HG02981 (cell line): Measurements from ENCODE around the gene RASA2.
"Not testable (repeated sequence)": the region's sequence is repeated elsewhere in the genome, so short reads cannot be mapped to it uniquely, and the experiment has no call there.

Experiments used
- ATAC-seq: cut with Tn5 transposase; IDR thresholded peaks from one replicate; pipeline ENCODE4 v1.9.1; 2021; ENCODE audit warnings: mild to moderate bottlenecking, moderate library complexity; ENCODE audit not compliant: unreplicated experiment

RASA2 gene

GRCh38 chr3:141457624-141458236 is 29.1 kb upstream of the RASA2 start:
- no peak for ATAC-seq

DNA sequence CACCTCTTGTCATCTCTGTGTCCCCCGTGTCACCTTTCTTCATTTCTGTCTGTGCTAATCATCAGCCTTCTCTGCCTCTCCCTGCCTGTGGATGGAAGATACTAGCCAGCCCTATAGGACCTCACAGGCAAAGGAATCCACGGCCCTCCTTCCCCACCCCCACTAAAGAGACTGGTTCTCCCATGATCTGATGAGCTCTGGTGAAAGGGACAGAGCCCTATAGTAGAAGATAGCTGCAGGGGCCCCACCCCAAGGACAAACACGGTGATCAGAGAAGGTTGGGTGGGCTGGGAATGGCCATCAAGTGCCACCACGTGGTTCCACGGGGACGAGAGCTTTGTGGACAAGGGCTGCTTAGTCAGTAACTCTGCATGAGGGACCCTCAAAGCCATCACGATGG is 27.8 kb upstream of the RASA2 start:
- no peak for ATAC-seq

DNA sequence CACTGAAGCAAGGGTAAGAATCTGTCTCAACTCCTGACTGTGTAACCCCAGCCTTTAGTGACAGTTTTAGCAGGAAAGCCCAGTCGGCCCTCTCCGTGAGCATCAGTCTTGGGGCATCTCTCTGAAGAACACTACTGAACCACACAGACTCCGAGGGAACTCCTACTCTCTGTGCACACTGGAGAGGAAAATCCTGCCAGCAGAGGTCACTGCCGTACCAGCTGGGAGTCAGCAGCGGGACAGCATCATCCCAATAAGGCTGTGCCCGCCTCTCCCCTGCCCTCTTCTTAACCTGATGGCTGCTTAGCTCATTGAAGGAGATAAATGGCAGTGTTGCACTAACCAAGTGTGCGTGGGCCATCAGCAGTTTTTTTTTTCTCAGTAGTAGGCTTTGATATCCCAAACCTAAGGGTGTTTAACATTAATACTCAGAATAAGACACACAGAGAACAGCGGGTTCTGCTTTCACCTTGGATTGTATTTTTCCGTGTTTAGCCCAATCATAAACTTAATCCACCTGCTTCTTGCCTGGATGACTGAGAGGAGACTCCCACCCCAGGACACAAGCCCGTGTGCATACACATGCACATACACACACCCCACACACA is 26.6 kb upstream of the RASA2 start:
- ATAC-seq, result peak; percentile 93

GRCh38 chr3:141462176-141462859 is 24.5 kb upstream of the RASA2 start:
- ATAC-seq, result no peak

DNA sequence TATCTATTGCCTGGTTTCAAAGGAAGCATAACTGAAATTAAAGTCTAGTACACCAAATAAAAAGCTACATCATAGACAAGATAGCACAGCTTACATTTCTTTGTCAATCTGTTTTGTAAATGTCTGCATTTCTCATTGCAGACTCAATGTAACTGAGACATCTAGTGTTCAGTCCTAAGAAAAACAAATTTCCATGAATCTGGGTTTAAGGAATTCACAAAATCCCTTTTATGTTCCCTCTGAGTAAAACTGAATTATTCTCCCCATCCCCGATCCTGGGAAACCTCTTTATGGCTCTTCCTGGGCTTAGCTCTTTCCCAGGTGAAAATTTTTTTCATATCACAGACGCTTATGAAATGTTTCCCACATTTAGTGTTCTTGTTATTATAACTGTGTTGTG is 21.6 kb upstream of the RASA2 start:
- no peak for ATAC-seq

- ATAC-seq, result no peak
Measured at GRCh38 chr3:141466633-141467169, 20.1 kb upstream of the RASA2 start.

GRCh38 chr3:141469720-141470119 is 17.1 kb upstream of the RASA2 start:
- ATAC-seq, result no peak

DNA sequence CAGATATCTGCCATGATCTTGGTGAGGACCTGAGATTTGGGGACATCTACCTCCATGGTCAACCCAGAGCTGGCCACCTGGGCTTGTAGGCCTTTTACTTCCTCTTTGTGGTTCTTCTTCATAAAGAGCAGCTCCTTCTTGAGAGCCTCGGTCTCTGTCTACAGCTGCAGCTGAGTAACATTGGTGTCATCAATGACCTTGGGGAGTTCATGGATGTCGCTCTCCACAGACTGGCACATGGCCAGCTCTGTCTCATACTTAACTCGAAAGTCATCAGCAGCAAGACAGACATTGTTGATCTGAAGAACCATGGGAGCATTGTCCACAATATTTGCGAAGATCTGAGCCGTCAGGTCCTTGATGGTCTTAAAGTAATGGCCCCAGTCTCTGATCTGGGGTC is 15.7 kb upstream of the RASA2 start:
- ATAC-seq, result no peak

GRCh38 chr3:141476033-141476432 is 10.8 kb upstream of the RASA2 start:
- no peak for ATAC-seq

GRCh38 chr3:141477224-141477623 is 9.6 kb upstream of the RASA2 start:
- ATAC-seq, result no peak

- no peak for ATAC-seq
Measured at GRCh38 chr3:141478139-141478538, 8.7 kb upstream of the RASA2 start.

- not testable (repeated sequence) for ATAC-seq
Measured at GRCh38 chr3:141478840-141479239, 8.0 kb upstream of the RASA2 start.

- ATAC-seq, result no peak
Measured at GRCh38 chr3:141482245-141482922, 4.4 kb upstream of the RASA2 start.

DNA sequence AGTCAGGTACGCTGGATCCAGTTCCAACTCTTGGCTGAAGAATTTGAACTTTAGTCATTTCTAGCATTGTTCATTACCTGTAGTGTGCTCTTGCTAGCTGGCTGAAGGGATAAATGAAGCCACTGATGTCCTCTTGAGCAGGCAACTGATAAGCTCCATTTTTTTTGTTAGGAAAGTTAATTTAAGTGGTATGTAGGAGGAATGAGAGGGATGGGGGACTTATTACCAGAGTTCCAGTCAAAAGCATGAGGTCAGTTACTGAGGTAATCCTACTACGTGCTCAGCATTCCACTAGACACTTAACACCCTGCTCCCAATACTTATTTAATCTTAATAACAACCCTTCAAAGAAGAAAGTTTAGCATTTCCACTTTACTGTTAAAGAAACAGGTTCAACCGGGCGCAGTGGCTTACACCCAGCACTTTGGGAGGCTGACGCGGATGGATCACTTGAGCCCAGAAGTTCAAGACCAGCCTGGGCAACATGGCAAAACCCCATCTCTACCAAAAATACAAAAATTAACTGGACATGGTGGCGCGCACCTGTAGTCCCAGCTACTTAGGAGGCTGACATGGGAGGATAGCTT is 2.0 kb upstream of the RASA2 start:
- no peak for ATAC-seq

- ATAC-seq, result no peak
Measured at GRCh38 chr3:141485641-141486495, 959 bp upstream of the RASA2 start.

- no peak for ATAC-seq
Measured at GRCh38 chr3:141486496-141486745, 406 bp upstream of the RASA2 start.

DNA sequence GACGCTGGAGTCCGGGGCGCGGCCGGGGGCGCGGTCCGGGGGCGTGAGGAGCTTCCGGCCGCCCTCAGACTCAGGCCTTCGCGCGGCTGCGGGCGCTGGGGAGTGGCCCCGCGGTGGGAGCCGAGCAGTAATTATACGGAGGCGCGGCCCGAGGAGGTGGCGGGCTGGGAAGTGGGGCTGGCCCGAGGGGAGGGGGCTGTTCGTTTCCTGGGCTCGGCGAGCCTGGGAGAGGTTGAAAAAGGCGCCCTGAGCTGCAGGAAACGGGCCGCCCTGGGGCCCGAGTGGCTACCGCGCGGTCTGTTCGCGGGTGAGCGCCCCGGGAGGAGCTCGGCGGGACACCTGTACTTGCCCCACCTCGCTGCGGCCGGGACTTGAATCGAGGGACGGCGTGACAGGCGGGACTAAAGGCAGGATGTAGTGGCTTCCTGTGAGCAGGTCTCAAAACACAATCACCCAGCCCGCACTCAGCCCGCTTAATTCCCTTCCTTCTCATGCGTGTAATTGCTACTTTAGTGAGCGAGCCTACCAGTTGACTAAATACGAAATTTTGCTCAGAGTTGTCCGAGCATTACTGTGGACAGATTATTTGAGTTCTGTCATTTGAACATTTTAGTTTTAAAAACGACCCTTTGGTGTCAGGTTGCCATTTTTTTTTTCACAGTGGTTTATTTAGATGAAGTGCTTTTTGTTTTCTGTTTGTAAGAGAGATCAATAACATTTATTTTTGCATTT is 860 bp downstream of the RASA2 start:
- ATAC-seq, result peak; percentile 72

GRCh38 chr3:141489203-141489602 is 2.4 kb downstream of the RASA2 start:
- no peak for ATAC-seq

- ATAC-seq, result no peak
Measured at GRCh38 chr3:141491081-141491480, 4.3 kb downstream of the RASA2 start.

- ATAC-seq, result no peak
Measured at GRCh38 chr3:141491929-141492328, 5.1 kb downstream of the RASA2 start.
